ENCODE measurements around the gene CPAMD8. TPM values are rescaled to one million over a fixed set of nuclear protein-coding genes. Genes with fewer than 3 reads are reported as not detected.

Gene CPAMD8
- total RNA-seq, 6 experiments from 2014 or later: 0.90 to 1.8 (median 1.2) TPM

DNA sequence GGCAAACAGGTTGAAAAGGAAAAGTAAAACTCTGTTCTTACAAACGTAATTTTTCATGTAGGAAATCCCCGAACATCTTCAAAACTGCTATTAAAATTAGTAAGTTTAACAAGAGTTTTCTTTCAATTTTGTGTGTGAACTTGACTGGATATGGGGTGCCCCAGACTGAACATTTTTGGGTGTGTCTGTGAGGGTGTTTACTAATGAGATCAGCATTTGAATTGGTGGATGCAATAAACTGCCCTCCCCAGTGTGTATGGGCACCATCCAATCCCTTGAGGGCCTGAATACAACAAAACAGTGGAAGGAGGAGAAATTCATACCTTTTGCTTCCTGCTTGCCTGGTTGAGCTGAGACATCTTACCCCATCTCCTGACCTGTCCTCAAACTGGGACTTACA, 36.8 kb upstream of the CPAMD8 start:
- Histone ChIP-seq H3K27me3 (no peaks in the 10 kb centered on the region), H3K4me3 (no peak overlapping the region), H3K27ac (no peak overlapping the region), H3K36me3 (peaks cover 0 to 14% (median 5%) of the 10 kb centered on the region in 4 donors), H3K4me1 (peaks cover 0 to 4% (median 0%) of the 10 kb centered on the region in 4 donors), H3K9me3 (no peaks in the 10 kb centered on the region)
- WGBS (ENCODE audit: insufficient coverage, low coverage, low lambda C conversion rate, missing lambda C conversion rate): 71% methylated on average over 2 of the region's 2 CpGs
- TF ChIP-seq CTCF (IDR thresholded peaks at IDR 0.05) (no peak), POLR2A (IDR thresholded peaks at IDR 0.05) (no peak)
- no peak for ATAC-seq
- intact Hi-C loops (cut with DNase I): loop anchor here in 1 of 2 donors (10.0 kb wide), 2 partner anchors 131 to 221 kb away; partner anchors contain the start of gene ANKLE1
- no peak for DNase-seq

DNA sequence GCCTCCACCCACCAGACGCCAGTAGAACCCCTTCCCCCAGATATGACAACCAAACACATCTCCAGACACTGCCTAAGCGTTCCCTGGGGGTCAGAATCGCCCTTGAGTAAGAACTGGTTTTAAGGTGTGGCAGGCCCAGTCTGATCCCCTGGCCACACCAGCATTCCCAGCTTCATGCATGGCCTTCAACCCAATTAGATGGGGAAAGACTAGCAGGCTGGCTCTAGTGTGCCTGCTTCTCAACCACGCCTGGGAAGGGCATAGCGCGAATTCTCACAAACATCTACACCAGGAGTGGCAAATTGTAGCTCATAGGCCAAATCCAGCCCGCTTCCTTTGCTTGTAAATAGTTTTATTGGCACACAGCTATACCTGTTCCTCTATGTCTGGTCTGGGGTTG, 35.1 kb upstream of the CPAMD8 start:
- intact Hi-C loops (cut with DNase I): loop anchor here in 1 of 2 donors (10.0 kb wide), 2 partner anchors 133 to 223 kb away; partner anchors contain the start of gene ANKLE1
- Histone ChIP-seq H3K27ac (no peak overlapping the region), H3K4me3 (no peak overlapping the region), H3K36me3 (peaks cover 0 to 22% (median 7%) of the 10 kb centered on the region in 4 donors), H3K9me3 (no peaks in the 10 kb centered on the region), H3K27me3 (no peaks in the 10 kb centered on the region), H3K4me1 (no peaks in the 10 kb centered on the region)
- DNase-seq (no peak), ATAC-seq (no peak)
- 81% methylated on average over 4 of the region's 7 CpGs for WGBS (ENCODE audit: insufficient coverage, low coverage, low lambda C conversion rate, missing lambda C conversion rate)
- TF ChIP-seq POLR2A (IDR thresholded peaks at IDR 0.05) (no peak), CTCF (IDR thresholded peaks at IDR 0.05) (no peak)

DNA sequence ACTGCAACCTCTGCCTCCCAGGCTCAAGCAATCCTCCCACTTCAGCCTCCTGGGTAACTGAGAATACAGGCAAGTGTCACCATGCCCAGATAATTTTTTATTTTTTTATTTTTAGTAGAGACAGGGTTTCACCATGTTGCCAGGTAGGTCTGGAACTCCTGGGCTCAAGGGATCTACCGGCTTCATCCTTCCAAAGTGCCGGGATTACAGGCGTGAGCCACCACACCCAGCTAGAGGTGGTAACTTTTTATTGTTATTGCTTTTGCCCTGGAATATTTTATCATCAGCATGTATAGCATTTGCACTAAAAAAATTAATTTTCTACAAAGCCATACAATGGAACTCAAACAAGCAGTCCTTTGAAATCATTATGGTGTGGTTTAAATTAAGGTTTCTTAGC, 34.6 kb upstream of the CPAMD8 start:
- intact Hi-C loops (cut with DNase I): loop anchor here in 1 of 2 donors (10.0 kb wide), 2 partner anchors 134 to 224 kb away; partner anchors contain the start of gene ANKLE1

GRCh38 chr19:17060802-17061201, 34.2 kb upstream of the CPAMD8 start:
- Histone ChIP-seq H3K4me1 (no peaks in the 10 kb centered on the region), H3K27ac (no peak overlapping the region), H3K27me3 (no peaks in the 10 kb centered on the region), H3K4me3 (no peak overlapping the region), H3K9me3 (no peaks in the 10 kb centered on the region), H3K36me3 (peaks cover 0 to 22% (median 6%) of the 10 kb centered on the region in 4 donors)
- intact Hi-C loops (cut with DNase I): loop anchor here in 1 of 2 donors (10.0 kb wide), 2 partner anchors 134 to 224 kb away; partner anchors contain the start of gene ANKLE1
- DNase-seq (no peak), ATAC-seq (peak in 3 of 4 donors; percentile 34 to 73 (median 41))
- TF ChIP-seq CTCF (IDR thresholded peaks at IDR 0.05): no peak
- TF ChIP-seq POLR2A (IDR thresholded peaks at IDR 0.05): no peak
- 60% methylated on average over 3 of the region's 3 CpGs for WGBS (ENCODE audit: insufficient coverage, low coverage, low lambda C conversion rate, missing lambda C conversion rate)

More for the DNA sequence above, 34.6 kb upstream of the CPAMD8 start:
- Histone ChIP-seq H3K27ac (no peak overlapping the region), H3K9me3 (no peaks in the 10 kb centered on the region), H3K27me3 (no peaks in the 10 kb centered on the region), H3K4me3 (no peak overlapping the region), H3K36me3 (peaks cover 0 to 22% (median 6%) of the 10 kb centered on the region in 4 donors), H3K4me1 (no peaks in the 10 kb centered on the region)
- DNase-seq (no peak), ATAC-seq (no peak)
- TF ChIP-seq CTCF (IDR thresholded peaks at IDR 0.05): no peak
- no peak for TF ChIP-seq POLR2A (IDR thresholded peaks at IDR 0.05)
- 100% methylated on average over 3 of the region's 3 CpGs for WGBS (ENCODE audit: insufficient coverage, low coverage, low lambda C conversion rate, missing lambda C conversion rate)

Measured in right lobe of liver (tissue), 6 donors.